HepG2 (cell line): ENCODE results near the gene INAFM1. TPM values are rescaled to one million over a fixed set of nuclear protein-coding genes. Genes with fewer than 3 reads are reported as not detected.

Experiments
- ERF ChIP-seq: IDR thresholded peaks from 2 replicates; pipeline ENCODE4 v1.6.1; 2018; ENCODE audit warnings: missing biosample characterization, missing genetic modification reagents
- FOXM1 ChIP-seq: sonication (generic); formaldehyde crosslinking; IDR thresholded peaks from 2 replicates; pipeline ENCODE4 v1.5.0; 2020; ENCODE audit warnings: missing genetic modification reagents
- NCOA2 ChIP-seq: sonication (generic); formaldehyde crosslinking; IDR thresholded peaks from 2 replicates; pipeline ENCODE4 v1.8.0; 2022; ENCODE audit warnings: inconsistent platforms
- NRL ChIP-seq: sonication (generic); formaldehyde crosslinking; IDR thresholded peaks from 2 replicates; pipeline ENCODE4 v1.5.0; 2020; ENCODE audit warnings: missing genetic modification reagents, mild to moderate bottlenecking, moderate library complexity, borderline replicate concordance
- RNF2 ChIP-seq: fragments of 450-650 bp; conservative IDR thresholded peaks from 2 replicates; pipeline ENCODE4 v1.6.1; 2016; ENCODE audit warnings: low read depth
- SIN3B ChIP-seq: fragments of 150-350 bp; IDR thresholded peaks from 2 replicates; pipeline ENCODE4 v1.6.1; 2014; ENCODE audit warnings: low read length
- SMAD3 ChIP-seq: sonication (generic); formaldehyde crosslinking; IDR thresholded peaks from 2 replicates; pipeline ENCODE4 v1.4.0; 2020; ENCODE audit warnings: missing genetic modification reagents
- SMARCE1 ChIP-seq: fragments of 450-650 bp; IDR thresholded peaks from 2 replicates; pipeline ENCODE4 v1.6.1; 2017; ENCODE audit warnings: borderline replicate concordance
- ZBTB20 ChIP-seq: sonication (generic); formaldehyde crosslinking; IDR thresholded peaks from 2 replicates; pipeline ENCODE4 v1.8.1; 2023; ENCODE audit warnings: missing genetic modification reagents, low read depth, mild to moderate bottlenecking, borderline replicate concordance
- ZBTB21 ChIP-seq: sonication (generic); formaldehyde crosslinking; IDR thresholded peaks from 2 replicates; pipeline ENCODE4 v1.4.0; 2020; ENCODE audit warnings: missing genetic modification reagents
- ZNF138 ChIP-seq: sonication (generic); formaldehyde crosslinking; IDR thresholded peaks from 2 replicates; pipeline ENCODE4 v1.5.0; 2020; ENCODE audit warnings: mild to moderate bottlenecking, low read depth, missing genetic modification reagents
- ZNF235 ChIP-seq: sonication (generic); formaldehyde crosslinking; IDR thresholded peaks from 2 replicates; pipeline ENCODE4 v1.8.1; 2023; ENCODE audit warnings: mild to moderate bottlenecking, missing genetic modification reagents, borderline replicate concordance
- ZNF282 ChIP-seq: fragments of 450-650 bp; IDR thresholded peaks from 2 replicates; pipeline ENCODE4 v1.6.1; 2018; ENCODE audit not compliant: partially characterized antibody
- ZNF552 ChIP-seq: sonication (generic); formaldehyde crosslinking; IDR thresholded peaks from 2 replicates; pipeline ENCODE4 v1.9.0; 2022; ENCODE audit warnings: missing genetic modification reagents, mild to moderate bottlenecking, borderline replicate concordance
- ZNF562 ChIP-seq: sonication (generic); formaldehyde crosslinking; IDR thresholded peaks from 2 replicates; pipeline ENCODE4 v1.8.0; 2022; ENCODE audit warnings: missing genetic modification reagents, borderline replicate concordance
- polyA plus RNA-seq, 8 experiments: library from polyadenylated mRNA; depleted of rRNA in 3 of 8; stranded (reverse) in 7 of 8; unstranded in 1 of 8; fragments of >200 nt; fragmentation: Illumina TruSeq in 4 of 8; extraction: Trizol in 4 of 8; gene quantifications; 2 replicates each; pipeline versions ENCODE4 v1.2.1 to v1.2.3, GENCODE V29; 2011 to 2016; ENCODE audit warnings: low read depth in 4 of 8, missing spikeins in 1 of 8, mixed read lengths in 1 of 8; ENCODE audit not compliant: insufficient read depth in 1 of 8
- total RNA-seq, 5 experiments: library from RNA; depleted of rRNA; stranded (reverse); fragments of >200 nt; fragmentation: Illumina TruSeq; extraction: Trizol; gene quantifications; 2 replicates each; pipeline ENCODE4 v1.2.3, GENCODE V29; 2016; ENCODE audit warnings: low read depth in 1 of 5
- TF ChIP-seq, protein P1 (sequence below): sonication (generic); formaldehyde crosslinking; conservative IDR thresholded peaks from 2 replicates; pipeline ENCODE4 v1.8.0; 2022; ENCODE audit warnings: missing genetic modification reagents
- TF ChIP-seq, protein P2 (sequence below): IDR thresholded peaks from 2 replicates; pipeline ENCODE4 v1.6.1; 2016; ENCODE audit warnings: low read depth, missing genetic modification reagents, missing compliant biosample characterization
- TF ChIP-seq, protein P3 (sequence below): sonication (generic); formaldehyde crosslinking; IDR thresholded peaks from 2 replicates; pipeline ENCODE4 v1.8.1; 2023; ENCODE audit warnings: mild to moderate bottlenecking, missing genetic modification reagents
- TF ChIP-seq, protein P4 (sequence below): IDR thresholded peaks from 2 replicates; pipeline ENCODE4 v1.6.1; 2016; ENCODE audit warnings: low read depth, control low read depth
- TF ChIP-seq, protein P5 (sequence below): sonication (generic); formaldehyde crosslinking; IDR thresholded peaks from 2 replicates; pipeline ENCODE4 v1.4.0; 2020; ENCODE audit warnings: mild to moderate bottlenecking, low read depth, missing genetic modification reagents

Gene INAFM1
- total and polyA plus RNA-seq, 2 of the 13 experiments (the other 11 are each of a cell fraction or from before 2014, with no cell fraction given): 0.88 to 1.9 TPM

DNA sequence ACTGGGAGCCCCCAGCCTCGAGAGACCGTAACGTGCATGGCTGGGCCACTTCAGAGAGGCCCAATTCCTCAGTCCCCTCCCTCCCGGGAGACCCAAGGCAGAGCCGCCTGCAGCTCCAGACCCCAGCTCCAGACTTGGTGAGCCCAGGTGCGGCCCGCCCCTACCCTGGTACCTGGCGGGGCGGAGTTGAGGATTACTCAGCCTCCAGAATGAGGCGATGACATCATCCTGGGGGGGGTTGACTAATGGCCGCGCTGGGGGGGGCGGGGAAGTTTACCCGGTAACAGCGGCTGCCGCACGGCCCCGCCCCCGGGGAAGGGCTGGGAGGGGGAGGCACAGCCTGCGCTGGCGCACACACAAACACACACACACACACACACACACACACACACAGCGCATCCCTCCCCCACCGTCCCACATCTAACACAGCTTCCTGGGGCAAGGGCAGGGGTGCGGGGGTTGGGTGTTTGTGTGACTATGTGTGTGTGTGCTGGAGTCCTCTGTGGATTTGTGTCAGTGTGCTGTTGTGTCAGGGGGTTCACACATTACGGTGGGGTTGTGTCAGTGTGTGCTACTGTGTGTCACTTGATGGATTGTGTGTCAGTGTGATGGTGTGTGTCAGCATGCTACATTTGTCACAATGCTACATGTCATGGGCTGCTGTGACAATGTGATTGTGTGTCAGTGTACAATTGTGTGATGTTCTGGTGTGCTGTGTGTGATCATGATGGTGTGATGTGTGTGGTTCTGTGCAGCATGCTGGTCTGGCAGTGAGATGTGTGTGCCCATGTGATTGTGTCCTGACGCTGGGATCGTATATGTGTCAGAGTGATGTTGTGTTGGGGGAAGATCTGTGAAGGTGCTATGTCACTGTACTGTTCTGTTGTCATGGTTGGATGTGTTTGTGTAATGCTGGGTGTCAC lies 33.4 kb upstream of the INAFM1 start (continued):
- TF ChIP-seq, protein P1, sequence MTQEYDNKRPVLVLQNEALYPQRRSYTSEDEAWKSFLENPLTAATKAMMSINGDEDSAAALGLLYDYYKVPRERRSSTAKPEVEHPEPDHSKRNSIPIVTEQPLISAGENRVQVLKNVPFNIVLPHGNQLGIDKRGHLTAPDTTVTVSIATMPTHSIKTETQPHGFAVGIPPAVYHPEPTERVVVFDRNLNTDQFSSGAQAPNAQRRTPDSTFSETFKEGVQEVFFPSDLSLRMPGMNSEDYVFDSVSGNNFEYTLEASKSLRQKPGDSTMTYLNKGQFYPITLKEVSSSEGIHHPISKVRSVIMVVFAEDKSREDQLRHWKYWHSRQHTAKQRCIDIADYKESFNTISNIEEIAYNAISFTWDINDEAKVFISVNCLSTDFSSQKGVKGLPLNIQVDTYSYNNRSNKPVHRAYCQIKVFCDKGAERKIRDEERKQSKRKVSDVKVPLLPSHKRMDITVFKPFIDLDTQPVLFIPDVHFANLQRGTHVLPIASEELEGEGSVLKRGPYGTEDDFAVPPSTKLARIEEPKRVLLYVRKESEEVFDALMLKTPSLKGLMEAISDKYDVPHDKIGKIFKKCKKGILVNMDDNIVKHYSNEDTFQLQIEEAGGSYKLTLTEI (CRISPR knock-in tag): no peak
- TF ChIP-seq SMAD3 (CRISPR knock-in tag) (no peak), SIN3B (no peak), ZBTB20 (no peak), ZNF138 (no peak), ERF (CRISPR knock-in tag) (no peak), ZNF552 (CRISPR knock-in tag) (no peak), SMARCE1 (no peak), ZNF562 (no peak), NCOA2 (CRISPR knock-in tag) (no peak), NRL (CRISPR knock-in tag) (no peak), ZBTB21 (CRISPR knock-in tag) (no peak), ZNF235 (CRISPR knock-in tag) (no peak), FOXM1 (CRISPR knock-in tag) (no peak), ZNF282 (no peak), RNF2 (no peak)
- TF ChIP-seq, protein P2, sequence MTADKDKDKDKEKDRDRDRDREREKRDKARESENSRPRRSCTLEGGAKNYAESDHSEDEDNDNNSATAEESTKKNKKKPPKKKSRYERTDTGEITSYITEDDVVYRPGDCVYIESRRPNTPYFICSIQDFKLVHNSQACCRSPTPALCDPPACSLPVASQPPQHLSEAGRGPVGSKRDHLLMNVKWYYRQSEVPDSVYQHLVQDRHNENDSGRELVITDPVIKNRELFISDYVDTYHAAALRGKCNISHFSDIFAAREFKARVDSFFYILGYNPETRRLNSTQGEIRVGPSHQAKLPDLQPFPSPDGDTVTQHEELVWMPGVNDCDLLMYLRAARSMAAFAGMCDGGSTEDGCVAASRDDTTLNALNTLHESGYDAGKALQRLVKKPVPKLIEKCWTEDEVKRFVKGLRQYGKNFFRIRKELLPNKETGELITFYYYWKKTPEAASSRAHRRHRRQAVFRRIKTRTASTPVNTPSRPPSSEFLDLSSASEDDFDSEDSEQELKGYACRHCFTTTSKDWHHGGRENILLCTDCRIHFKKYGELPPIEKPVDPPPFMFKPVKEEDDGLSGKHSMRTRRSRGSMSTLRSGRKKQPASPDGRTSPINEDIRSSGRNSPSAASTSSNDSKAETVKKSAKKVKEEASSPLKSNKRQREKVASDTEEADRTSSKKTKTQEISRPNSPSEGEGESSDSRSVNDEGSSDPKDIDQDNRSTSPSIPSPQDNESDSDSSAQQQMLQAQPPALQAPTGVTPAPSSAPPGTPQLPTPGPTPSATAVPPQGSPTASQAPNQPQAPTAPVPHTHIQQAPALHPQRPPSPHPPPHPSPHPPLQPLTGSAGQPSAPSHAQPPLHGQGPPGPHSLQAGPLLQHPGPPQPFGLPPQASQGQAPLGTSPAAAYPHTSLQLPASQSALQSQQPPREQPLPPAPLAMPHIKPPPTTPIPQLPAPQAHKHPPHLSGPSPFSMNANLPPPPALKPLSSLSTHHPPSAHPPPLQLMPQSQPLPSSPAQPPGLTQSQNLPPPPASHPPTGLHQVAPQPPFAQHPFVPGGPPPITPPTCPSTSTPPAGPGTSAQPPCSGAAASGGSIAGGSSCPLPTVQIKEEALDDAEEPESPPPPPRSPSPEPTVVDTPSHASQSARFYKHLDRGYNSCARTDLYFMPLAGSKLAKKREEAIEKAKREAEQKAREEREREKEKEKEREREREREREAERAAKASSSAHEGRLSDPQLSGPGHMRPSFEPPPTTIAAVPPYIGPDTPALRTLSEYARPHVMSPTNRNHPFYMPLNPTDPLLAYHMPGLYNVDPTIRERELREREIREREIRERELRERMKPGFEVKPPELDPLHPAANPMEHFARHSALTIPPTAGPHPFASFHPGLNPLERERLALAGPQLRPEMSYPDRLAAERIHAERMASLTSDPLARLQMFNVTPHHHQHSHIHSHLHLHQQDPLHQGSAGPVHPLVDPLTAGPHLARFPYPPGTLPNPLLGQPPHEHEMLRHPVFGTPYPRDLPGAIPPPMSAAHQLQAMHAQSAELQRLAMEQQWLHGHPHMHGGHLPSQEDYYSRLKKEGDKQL (CRISPR knock-in tag): no peak
- TF ChIP-seq, protein P3, sequence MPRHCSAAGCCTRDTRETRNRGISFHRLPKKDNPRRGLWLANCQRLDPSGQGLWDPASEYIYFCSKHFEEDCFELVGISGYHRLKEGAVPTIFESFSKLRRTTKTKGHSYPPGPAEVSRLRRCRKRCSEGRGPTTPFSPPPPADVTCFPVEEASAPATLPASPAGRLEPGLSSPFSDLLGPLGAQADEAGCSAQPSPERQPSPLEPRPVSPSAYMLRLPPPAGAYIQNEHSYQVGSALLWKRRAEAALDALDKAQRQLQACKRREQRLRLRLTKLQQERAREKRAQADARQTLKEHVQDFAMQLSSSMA (CRISPR knock-in tag): no peak
- TF ChIP-seq, protein P4, sequence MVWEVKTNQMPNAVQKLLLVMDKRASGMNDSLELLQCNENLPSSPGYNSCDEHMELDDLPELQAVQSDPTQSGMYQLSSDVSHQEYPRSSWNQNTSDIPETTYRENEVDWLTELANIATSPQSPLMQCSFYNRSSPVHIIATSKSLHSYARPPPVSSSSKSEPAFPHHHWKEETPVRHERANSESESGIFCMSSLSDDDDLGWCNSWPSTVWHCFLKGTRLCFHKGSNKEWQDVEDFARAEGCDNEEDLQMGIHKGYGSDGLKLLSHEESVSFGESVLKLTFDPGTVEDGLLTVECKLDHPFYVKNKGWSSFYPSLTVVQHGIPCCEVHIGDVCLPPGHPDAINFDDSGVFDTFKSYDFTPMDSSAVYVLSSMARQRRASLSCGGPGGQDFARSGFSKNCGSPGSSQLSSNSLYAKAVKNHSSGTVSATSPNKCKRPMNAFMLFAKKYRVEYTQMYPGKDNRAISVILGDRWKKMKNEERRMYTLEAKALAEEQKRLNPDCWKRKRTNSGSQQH (CRISPR knock-in tag): no peak
- TF ChIP-seq, protein P5, sequence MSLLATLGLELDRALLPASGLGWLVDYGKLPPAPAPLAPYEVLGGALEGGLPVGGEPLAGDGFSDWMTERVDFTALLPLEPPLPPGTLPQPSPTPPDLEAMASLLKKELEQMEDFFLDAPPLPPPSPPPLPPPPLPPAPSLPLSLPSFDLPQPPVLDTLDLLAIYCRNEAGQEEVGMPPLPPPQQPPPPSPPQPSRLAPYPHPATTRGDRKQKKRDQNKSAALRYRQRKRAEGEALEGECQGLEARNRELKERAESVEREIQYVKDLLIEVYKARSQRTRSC (CRISPR knock-in tag): no peak; the same call in 1 of the 2 replicates
